Measurements from ENCODE around the gene CCDC192. TPM values are rescaled to one million over a fixed set of nuclear protein-coding genes. Genes with fewer than 3 reads are reported as not detected.

Gene CCDC192
- total RNA-seq, 2 donors from 2014 or later: not detected

DNA sequence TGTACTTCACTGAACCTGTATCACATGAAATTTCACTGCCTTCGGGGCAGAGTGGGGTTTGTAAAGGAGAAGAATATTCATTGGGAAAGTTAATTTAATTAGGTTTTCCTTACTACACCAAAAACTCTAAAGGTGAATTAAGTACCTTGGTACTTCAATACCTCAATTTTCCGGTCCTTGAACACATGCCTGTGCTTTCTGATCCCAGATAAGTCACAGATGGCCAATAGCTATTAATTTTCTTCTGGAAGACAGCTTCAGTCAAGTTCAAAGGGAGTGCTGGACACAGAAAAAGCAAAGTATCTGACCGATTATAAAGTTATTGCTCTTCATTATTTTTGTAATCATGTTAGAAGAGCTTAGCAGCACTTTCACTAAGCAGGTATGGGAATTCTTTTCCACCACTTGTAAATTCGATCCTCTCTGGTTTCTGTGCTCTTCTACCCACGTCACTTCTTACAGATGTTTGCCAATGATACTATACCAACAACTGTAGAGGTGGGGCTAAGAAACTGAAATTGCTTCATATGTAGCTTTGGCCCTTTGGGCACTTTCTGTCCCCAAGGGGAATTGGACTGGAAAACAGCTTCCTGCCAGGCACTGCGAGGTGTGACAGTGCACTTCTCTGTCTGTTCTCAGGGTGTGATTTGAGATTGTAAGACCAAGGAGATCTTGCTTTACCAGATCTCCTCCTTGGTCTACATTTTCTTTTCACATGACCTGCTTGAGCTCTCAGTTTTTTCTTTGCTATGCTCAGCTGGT, 164.0 kb downstream of the CCDC192 start:
- DNase-seq: no peak
- ATAC-seq: no peak
- Histone ChIP-seq H3K27me3 (no peaks in the 10 kb centered on the region), H3K9me3 (no peaks in the 10 kb centered on the region), H3K27ac (no peak overlapping the region), H3K4me1 (no peaks in the 10 kb centered on the region), H3K36me3 (replicated peaks in 1 of 2; ENCODE audit: insufficient read depth in 1 of 2, low read depth in 2 of 2) (no peaks in the 10 kb centered on the region), H3K4me3 (no peak overlapping the region)
- TF ChIP-seq POLR2A (IDR thresholded peaks at IDR 0.05): no peak
- TF ChIP-seq, protein P1, sequence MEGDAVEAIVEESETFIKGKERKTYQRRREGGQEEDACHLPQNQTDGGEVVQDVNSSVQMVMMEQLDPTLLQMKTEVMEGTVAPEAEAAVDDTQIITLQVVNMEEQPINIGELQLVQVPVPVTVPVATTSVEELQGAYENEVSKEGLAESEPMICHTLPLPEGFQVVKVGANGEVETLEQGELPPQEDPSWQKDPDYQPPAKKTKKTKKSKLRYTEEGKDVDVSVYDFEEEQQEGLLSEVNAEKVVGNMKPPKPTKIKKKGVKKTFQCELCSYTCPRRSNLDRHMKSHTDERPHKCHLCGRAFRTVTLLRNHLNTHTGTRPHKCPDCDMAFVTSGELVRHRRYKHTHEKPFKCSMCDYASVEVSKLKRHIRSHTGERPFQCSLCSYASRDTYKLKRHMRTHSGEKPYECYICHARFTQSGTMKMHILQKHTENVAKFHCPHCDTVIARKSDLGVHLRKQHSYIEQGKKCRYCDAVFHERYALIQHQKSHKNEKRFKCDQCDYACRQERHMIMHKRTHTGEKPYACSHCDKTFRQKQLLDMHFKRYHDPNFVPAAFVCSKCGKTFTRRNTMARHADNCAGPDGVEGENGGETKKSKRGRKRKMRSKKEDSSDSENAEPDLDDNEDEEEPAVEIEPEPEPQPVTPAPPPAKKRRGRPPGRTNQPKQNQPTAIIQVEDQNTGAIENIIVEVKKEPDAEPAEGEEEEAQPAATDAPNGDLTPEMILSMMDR (IDR thresholded peaks at IDR 0.05): no peak
- 59 to 60% methylated on average over 6 of the region's 6 CpGs for WGBS, 2 donors
- intact Hi-C loops (cut with DNase I): no loop called here

DNA sequence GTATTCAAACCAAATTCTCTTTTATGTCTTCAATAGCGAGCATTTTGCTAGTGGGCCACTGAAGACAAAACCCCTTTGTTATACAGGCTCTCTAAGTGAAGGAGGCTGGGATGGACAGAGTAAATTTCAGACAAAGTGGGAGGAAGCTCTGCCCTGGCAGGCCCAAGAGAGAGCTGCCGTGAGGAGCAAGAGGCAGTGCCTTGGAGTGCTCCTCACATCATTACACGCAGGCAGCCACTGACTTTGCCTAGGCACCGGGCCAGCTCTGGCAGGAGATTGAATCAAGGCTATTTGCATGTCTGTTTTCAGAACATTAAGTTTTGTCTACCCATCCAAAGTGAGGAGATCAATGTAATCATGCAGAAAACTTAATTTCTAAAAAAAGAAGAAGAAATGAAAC, 167.7 kb downstream of the CCDC192 start:
- peaks cover 6% of the 10 kb centered on the region for H3K4me1 ChIP-seq
- intact Hi-C loops (cut with DNase I): loop anchor here (10.0 kb wide), 1 partner anchor 334 kb away; no protein-coding TSS in a partner anchor
- TF ChIP-seq, protein P1 (IDR thresholded peaks at IDR 0.05): no peak
- no peak for TF ChIP-seq POLR2A (IDR thresholded peaks at IDR 0.05)
- H3K9me3 ChIP-seq: no peaks in the 10 kb centered on the region
- H3K27me3 ChIP-seq: no peaks in the 10 kb centered on the region
- WGBS, 2 donors: 46 to 60% methylated on average over 4 of the region's 4 CpGs
- DNase-seq (peak in 3 of 4 donors; percentile 9 to 47 (median 24)), ATAC-seq (no peak)
- no peak overlapping the region for H3K4me3 ChIP-seq
- no peak overlapping the region for H3K27ac ChIP-seq
- no peaks in the 10 kb centered on the region for H3K36me3 ChIP-seq (replicated peaks in 1 of 2; ENCODE audit: insufficient read depth in 1 of 2, low read depth in 2 of 2)

DNA sequence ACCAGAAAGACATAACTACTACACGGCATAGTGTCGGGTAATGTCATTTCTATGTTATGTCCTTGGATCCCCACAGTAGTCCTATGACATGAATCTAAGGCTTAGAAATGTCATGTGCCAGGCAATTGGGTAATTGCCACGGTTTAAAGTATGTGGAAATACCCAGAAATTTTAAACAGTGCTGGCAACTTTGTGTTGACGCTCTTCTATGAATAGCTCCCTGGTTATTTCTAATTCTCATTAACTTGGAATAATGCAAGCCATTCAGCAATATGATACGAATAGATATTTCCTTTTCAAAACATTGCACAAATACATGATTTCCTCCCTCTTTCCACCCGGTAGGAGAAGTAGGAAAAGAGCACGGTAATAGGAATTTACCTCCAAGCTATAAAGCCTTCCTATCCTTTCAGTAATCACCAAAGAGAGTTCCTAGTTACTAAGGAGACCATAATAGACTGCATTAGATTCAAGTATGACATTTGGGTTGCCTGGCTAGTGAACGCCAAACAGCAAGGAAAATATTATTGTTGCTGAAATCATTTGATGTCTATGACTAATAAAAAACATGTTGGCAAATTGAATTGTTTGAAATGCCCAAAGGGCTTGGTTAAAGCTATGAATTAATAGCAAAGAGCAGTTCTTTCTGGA, 168.4 kb downstream of the CCDC192 start:
- WGBS, 2 donors: 61 to 65% methylated on average over 8 of the region's 8 CpGs
- no peak for DNase-seq
- TF ChIP-seq, protein P1 (IDR thresholded peaks at IDR 0.05): no peak
- TF ChIP-seq POLR2A (IDR thresholded peaks at IDR 0.05): no peak
- intact Hi-C loops (cut with DNase I): loop anchor here (10.0 kb wide), 1 partner anchor 333 kb away; no protein-coding TSS in a partner anchor
- no peak for ATAC-seq
- Histone ChIP-seq H3K27ac (no peak overlapping the region), H3K4me3 (no peak overlapping the region), H3K36me3 (replicated peaks in 1 of 2; ENCODE audit: insufficient read depth in 1 of 2, low read depth in 2 of 2) (no peaks in the 10 kb centered on the region), H3K4me1 (peaks cover 10% of the 10 kb centered on the region), H3K27me3 (no peaks in the 10 kb centered on the region), H3K9me3 (no peaks in the 10 kb centered on the region)

DNA sequence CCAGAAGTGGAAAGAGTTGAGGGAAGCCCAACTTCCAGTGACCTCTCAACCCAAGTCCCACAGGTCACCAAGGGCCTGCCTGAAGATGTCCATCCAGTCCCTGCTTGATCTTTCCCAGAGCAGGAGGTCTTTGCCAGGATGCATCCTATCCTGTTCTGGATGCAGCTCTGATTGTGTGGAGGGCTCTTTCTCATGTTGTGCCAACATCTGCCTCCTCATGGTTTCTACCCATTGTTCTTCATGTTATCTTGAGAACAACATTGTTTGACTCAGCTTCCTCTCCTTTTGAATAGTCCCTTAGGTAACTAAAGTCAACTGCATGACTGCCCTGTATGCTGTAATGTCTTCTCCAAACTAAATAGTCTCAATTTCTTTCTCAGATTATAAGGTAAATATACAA, 169.3 kb downstream of the CCDC192 start:
- TF ChIP-seq POLR2A (IDR thresholded peaks at IDR 0.05): no peak
- TF ChIP-seq, protein P1 (IDR thresholded peaks at IDR 0.05): no peak
- no peak for ATAC-seq
- no peak overlapping the region for H3K4me3 ChIP-seq
- no peak for DNase-seq
- H3K27me3 ChIP-seq: no peaks in the 10 kb centered on the region
- no peaks in the 10 kb centered on the region for H3K9me3 ChIP-seq
- H3K27ac ChIP-seq: no peak overlapping the region
- H3K36me3 ChIP-seq (replicated peaks in 1 of 2; ENCODE audit: insufficient read depth in 1 of 2, low read depth in 2 of 2): no peaks in the 10 kb centered on the region
- H3K4me1 ChIP-seq: peaks cover 10% of the 10 kb centered on the region
- intact Hi-C loops (cut with DNase I): loop anchor here (10.0 kb wide), 1 partner anchor 332 kb away; no protein-coding TSS in a partner anchor
